SK-N-SH treated with all-trans-retinoic acid at 6 μM for 48 hours (cell line): ENCODE results near the gene VCAN.

Experiments used
- ATAC-seq: fragments of 200-7000 bp; cut with Tn5 transposase; 3 replicates; pipeline ENCODE4 v1.9.1; 2020; ENCODE audit warnings: mild to moderate bottlenecking, moderate library complexity
- ARNTL ChIP-seq: fragments of 450-650 bp; formaldehyde crosslinking; IDR thresholded peaks from 2 replicates; pipeline ENCODE4 v1.5.0; 2020; ENCODE audit warnings: low read depth, mild to moderate bottlenecking, moderate library complexity, borderline replicate concordance
- BACH2 ChIP-seq: fragments of 250-450 bp; sonication (Bioruptor Pico); IDR thresholded peaks from 2 replicates; pipeline ENCODE4 v1.9.0; 2021; ENCODE audit warnings: mild to moderate bottlenecking, borderline replicate concordance
- CREB5 ChIP-seq: fragments of 250-450 bp; sonication (Bioruptor Pico); IDR thresholded peaks from 2 replicates; pipeline ENCODE4 v1.5.1; 2020; ENCODE audit warnings: low read depth, mild to moderate bottlenecking, moderate library complexity
- CSDC2 ChIP-seq: fragments of 250-450 bp; sonication (Bioruptor Pico); IDR thresholded peaks from 2 replicates; pipeline ENCODE4 v1.5.0; 2020; ENCODE audit warnings: mild to moderate bottlenecking, moderate library complexity
- CSRNP3 ChIP-seq: fragments of 250-450 bp; sonication (Bioruptor Pico); IDR thresholded peaks from 2 replicates; pipeline ENCODE4 v1.5.1; 2021; ENCODE audit warnings: mild to moderate bottlenecking, moderate library complexity
- ESRRG ChIP-seq: fragments of 250-450 bp; sonication (Bioruptor Pico); IDR thresholded peaks from 2 replicates; pipeline ENCODE4 v1.6.1; 2021; ENCODE audit warnings: mild to moderate bottlenecking
- GLIS3 ChIP-seq: fragments of 250-450 bp; sonication (Bioruptor Pico); IDR thresholded peaks from 2 replicates; pipeline ENCODE4 v1.5.0; 2020; ENCODE audit warnings: mild to moderate bottlenecking, moderate library complexity
- ISL1 ChIP-seq: fragments of 250-450 bp; sonication (Bioruptor Pico); IDR thresholded peaks from 2 replicates; pipeline ENCODE4 v2.1.2; 2022; ENCODE audit warnings: mild to moderate bottlenecking, moderate library complexity
- OSR1 ChIP-seq: fragments of 250-450 bp; sonication (Bioruptor Pico); IDR thresholded peaks from 2 replicates; pipeline ENCODE4 v1.8.0; 2022; ENCODE audit warnings: moderate library complexity, mild to moderate bottlenecking, inconsistent platforms
- PATZ1 ChIP-seq: fragments of 250-450 bp; sonication (Bioruptor Pico); IDR thresholded peaks from 2 replicates; pipeline ENCODE4 v1.8.0; 2020; ENCODE audit warnings: mild to moderate bottlenecking, moderate library complexity, borderline replicate concordance
- POU6F1 ChIP-seq: fragments of 250-450 bp; sonication (Bioruptor Pico); IDR thresholded peaks from 2 replicates; pipeline ENCODE4 v1.8.0; 2021; ENCODE audit warnings: low read depth, mild to moderate bottlenecking, moderate library complexity, borderline replicate concordance
- RARB ChIP-seq: fragments of 250-450 bp; sonication (Bioruptor Pico); IDR thresholded peaks from 2 replicates; pipeline ENCODE4 v1.8.0; 2021; ENCODE audit warnings: mild to moderate bottlenecking, moderate library complexity
- SNAI2 ChIP-seq: fragments of 250-450 bp; sonication (Bioruptor Pico); IDR thresholded peaks from 2 replicates; pipeline ENCODE4 v1.5.0; 2020; ENCODE audit warnings: mild to moderate bottlenecking, moderate library complexity
- TCF4 ChIP-seq: fragments of 250-450 bp; sonication (Bioruptor Pico); IDR thresholded peaks from 2 replicates; pipeline ENCODE4 v1.8.0; 2021; ENCODE audit warnings: mild to moderate bottlenecking, moderate library complexity, borderline replicate concordance
- TOX ChIP-seq: fragments of 250-450 bp; sonication (Bioruptor Pico); IDR thresholded peaks from 2 replicates; pipeline ENCODE4 v1.8.0; 2021; ENCODE audit warnings: mild to moderate bottlenecking, moderate library complexity, borderline replicate concordance
- TSHZ2 ChIP-seq: fragments of 250-450 bp; sonication (Bioruptor Pico); IDR thresholded peaks from 2 replicates; pipeline ENCODE4 v1.5.0; 2020; ENCODE audit warnings: mild to moderate bottlenecking, moderate library complexity
- ZC3H10 ChIP-seq: fragments of 250-450 bp; sonication (Bioruptor Pico); IDR thresholded peaks from 2 replicates; pipeline ENCODE4 v1.5.1; 2021; ENCODE audit warnings: mild to moderate bottlenecking, moderate library complexity
- ZFP3 ChIP-seq: fragments of 250-450 bp; sonication (Bioruptor Pico); IDR thresholded peaks from 2 replicates; pipeline ENCODE4 v1.5.0; 2020; ENCODE audit warnings: mild to moderate bottlenecking, moderate library complexity
- ZFP30 ChIP-seq: fragments of 450-650 bp; formaldehyde crosslinking; IDR thresholded peaks from 2 replicates; pipeline ENCODE4 v1.5.0; 2022; ENCODE audit warnings: mild to moderate bottlenecking, moderate library complexity
- ZNF565 ChIP-seq: fragments of 450-650 bp; formaldehyde crosslinking; conservative IDR thresholded peaks from 2 replicates; pipeline ENCODE4 v1.5.0; 2020; ENCODE audit warnings: low read depth, mild to moderate bottlenecking, moderate library complexity
- ZNF70 ChIP-seq: fragments of 450-650 bp; formaldehyde crosslinking; IDR thresholded peaks from 2 replicates; pipeline ENCODE4 v1.5.0; 2020; ENCODE audit warnings: mild to moderate bottlenecking, moderate library complexity
- ZNF8 ChIP-seq: fragments of 450-650 bp; formaldehyde crosslinking; IDR thresholded peaks from 2 replicates; pipeline ENCODE4 v1.5.0; 2020; ENCODE audit warnings: mild to moderate bottlenecking, moderate library complexity

The VCAN gene

GRCh38 chr5:83484294-83484693 is 12.8 kb downstream of the VCAN start:
- no peak for TF ChIP-seq CSRNP3 (CRISPR knock-in tag)
- TF ChIP-seq TOX (CRISPR knock-in tag), result no peak
- no peak for TF ChIP-seq BACH2 (CRISPR knock-in tag)
- TF ChIP-seq GLIS3 (CRISPR knock-in tag), result no peak
- TF ChIP-seq ZFP3 (CRISPR knock-in tag), result no peak
- TF ChIP-seq OSR1 (CRISPR knock-in tag), result no peak
- TF ChIP-seq ESRRG, result no peak
- TF ChIP-seq ZNF8 (CRISPR knock-in tag), result no peak
- TF ChIP-seq POU6F1, result no peak
- no peak for TF ChIP-seq PATZ1
- no peak for TF ChIP-seq ISL1 (CRISPR knock-in tag)
- TF ChIP-seq ARNTL (CRISPR knock-in tag), result no peak
- no peak for TF ChIP-seq RARB (CRISPR knock-in tag)
- no peak for TF ChIP-seq SNAI2 (CRISPR knock-in tag)
- no peak for TF ChIP-seq CSDC2 (CRISPR knock-in tag)
- TF ChIP-seq TCF4 (CRISPR knock-in tag), result no peak
- TF ChIP-seq ZNF565 (CRISPR knock-in tag), result no peak
- TF ChIP-seq CREB5 (CRISPR knock-in tag), result no peak
- TF ChIP-seq ZNF70 (CRISPR knock-in tag), result no peak
- ATAC-seq, result no peak

- no peak for TF ChIP-seq ZNF565 (CRISPR knock-in tag)
- TF ChIP-seq BACH2 (CRISPR knock-in tag), result no peak
- no peak for TF ChIP-seq ZFP30 (CRISPR knock-in tag)
- no peak for ATAC-seq
Observed at GRCh38 chr5:83485842-83486241, 14.3 kb downstream of the VCAN start.

- 0 out of 2 replicates have a peak, but pooled peaks have one; percentile 21 for TF ChIP-seq CREB5 (CRISPR knock-in tag)
- TF ChIP-seq ISL1 (CRISPR knock-in tag), result peak; percentile 63
- TF ChIP-seq ARNTL (CRISPR knock-in tag), result no peak
- peak; percentile 37; the same call in 2 of the 3 replicates for ATAC-seq
Observed at GRCh38 chr5:83487155-83487554, 15.6 kb downstream of the VCAN start.

GRCh38 chr5:83488271-83488670 is 16.7 kb downstream of the VCAN start:
- ATAC-seq, result 0 out of 3 replicates have a peak, but pooled peaks have one; percentile 29
- TF ChIP-seq POU6F1 (no peak), TCF4 (CRISPR knock-in tag) (no peak), ISL1 (CRISPR knock-in tag) (no peak), ZFP3 (CRISPR knock-in tag) (no peak), ZNF8 (CRISPR knock-in tag) (no peak), ZNF565 (CRISPR knock-in tag) (no peak), BACH2 (CRISPR knock-in tag) (no peak), TSHZ2 (CRISPR knock-in tag) (no peak), ESRRG (no peak), CSRNP3 (CRISPR knock-in tag) (no peak), GLIS3 (CRISPR knock-in tag) (no peak), ARNTL (CRISPR knock-in tag) (no peak), ZC3H10 (no peak)
